ENCODE data around the gene LMOD2. TPM values are rescaled to one million over a fixed set of nuclear protein-coding genes. Genes with fewer than 3 reads are reported as not detected.

The LMOD2 gene, protein sequence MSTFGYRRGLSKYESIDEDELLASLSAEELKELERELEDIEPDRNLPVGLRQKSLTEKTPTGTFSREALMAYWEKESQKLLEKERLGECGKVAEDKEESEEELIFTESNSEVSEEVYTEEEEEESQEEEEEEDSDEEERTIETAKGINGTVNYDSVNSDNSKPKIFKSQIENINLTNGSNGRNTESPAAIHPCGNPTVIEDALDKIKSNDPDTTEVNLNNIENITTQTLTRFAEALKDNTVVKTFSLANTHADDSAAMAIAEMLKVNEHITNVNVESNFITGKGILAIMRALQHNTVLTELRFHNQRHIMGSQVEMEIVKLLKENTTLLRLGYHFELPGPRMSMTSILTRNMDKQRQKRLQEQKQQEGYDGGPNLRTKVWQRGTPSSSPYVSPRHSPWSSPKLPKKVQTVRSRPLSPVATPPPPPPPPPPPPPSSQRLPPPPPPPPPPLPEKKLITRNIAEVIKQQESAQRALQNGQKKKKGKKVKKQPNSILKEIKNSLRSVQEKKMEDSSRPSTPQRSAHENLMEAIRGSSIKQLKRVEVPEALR
- total RNA-seq = not detected

DNA sequence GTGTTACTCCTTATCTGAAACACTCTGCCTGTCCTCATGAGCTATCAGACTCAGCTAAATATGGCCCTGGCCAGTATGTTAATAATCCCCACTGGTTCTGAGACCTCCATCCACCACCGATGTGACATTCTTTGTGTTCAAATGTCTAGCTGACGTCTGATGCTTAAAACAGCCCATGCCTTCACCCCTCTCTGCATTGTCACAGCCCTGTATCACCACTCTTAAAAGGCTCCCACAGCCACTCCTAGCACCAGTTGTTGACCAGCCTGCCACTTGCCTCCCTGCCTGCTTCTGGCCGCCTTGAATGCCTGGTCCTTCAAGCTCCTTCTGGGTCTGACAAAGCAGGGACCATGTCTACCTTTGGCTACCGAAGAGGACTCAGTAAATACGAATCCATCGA, at the start of gene LMOD2:
LMOD2 (plus strand) TSS at position 253 of the 400 bp plus-strand sequence; CDS start at position 351, 98 bp downstream.
- ATAC-seq (ENCODE audit: low read depth) (no peak), DNase-seq (no peak)
- H3K27me3 Mint-ChIP-seq = peaks cover 7% of the 10 kb centered on the region
- H3K4me1 Mint-ChIP-seq = no peaks in the 10 kb centered on the region
- POLR2A ChIA-PET = no interaction called here
- H3K27ac Mint-ChIP-seq = no peak within 1 kb of the TSS
- H3K36me3 Mint-ChIP-seq = no peaks in the 10 kb centered on the region
- no peaks in the 10 kb centered on the region for H3K9me3 Mint-ChIP-seq
- H3K4me3 Mint-ChIP-seq = no peak within 1 kb of the TSS

DNA sequence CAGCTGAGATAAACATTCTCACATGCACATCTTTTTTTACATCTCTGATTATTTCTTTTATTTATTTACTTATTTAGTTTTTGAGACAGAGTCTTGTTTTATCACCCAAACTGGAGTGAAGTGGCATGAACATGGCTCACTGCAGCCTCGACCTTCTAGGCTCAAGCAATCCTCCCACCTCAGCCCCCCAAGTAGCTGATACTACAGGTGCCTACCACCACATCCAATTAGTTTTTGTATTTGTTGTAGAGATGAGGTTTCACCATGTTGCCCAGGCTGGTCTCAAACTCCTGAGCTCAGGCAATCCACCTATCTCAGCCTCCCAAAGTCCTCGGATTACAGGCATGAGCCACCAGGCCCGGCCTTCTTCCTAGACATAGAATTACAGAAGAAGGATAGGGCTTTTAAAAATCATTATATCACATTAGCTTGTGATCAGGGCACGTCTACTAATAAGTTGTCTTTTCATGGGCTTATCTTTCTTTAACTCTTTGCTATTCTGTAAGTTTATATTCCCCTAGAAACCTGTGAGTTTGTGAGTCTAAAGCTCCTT, 48.2 kb upstream of the LMOD2 start:
- no peak for ATAC-seq (ENCODE audit: low read depth)
- DNase-seq = no peak
- peaks cover 2% of the 10 kb centered on the region for H3K27me3 Mint-ChIP-seq
- POLR2A ChIA-PET = no interaction called here
- H3K4me3 Mint-ChIP-seq = no peak overlapping the region
- H3K27ac Mint-ChIP-seq = no peak overlapping the region
- H3K4me1 Mint-ChIP-seq = no peaks in the 10 kb centered on the region
- no peaks in the 10 kb centered on the region for H3K36me3 Mint-ChIP-seq
- H3K9me3 Mint-ChIP-seq = no peaks in the 10 kb centered on the region

DNA sequence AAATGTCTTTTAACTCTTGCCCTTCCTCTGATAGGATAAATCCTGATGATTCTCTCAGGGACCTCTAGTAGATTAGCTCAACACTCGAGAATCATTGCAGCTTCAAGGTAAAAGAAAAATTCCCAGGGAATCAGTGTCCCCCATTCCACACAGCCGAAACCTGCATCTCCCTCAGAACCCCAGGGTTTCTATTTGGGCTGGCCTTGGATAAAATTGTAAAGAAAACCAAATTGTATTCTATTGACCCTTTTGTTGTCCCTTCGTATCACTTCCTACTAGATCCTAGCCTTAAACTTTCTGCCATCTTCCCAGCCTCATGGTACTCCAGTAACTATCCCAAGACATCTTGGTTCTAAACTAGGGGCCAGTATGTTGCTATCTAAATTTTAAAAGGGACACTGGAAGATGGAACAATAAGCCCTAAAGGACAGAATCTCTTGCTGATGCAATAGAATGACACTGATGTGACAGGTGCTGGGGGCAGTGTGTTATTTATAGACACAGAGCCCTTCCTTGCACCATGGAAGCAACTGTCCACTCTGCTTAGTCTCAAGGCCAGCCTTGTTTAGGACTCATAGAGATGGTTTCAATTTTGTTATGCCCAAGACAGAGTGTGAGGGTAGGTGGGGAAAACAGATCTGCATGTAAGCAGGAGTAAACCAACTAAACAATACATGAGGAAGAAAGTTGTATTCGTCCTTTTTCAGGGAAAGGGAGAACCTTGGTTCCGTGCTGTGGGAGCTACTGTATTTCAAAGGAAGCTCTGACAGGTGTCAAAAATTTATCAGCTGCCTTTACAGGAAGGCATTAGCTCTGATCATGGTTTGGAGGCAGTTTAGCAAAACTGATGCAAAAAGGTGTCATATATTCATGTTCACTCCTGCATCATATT, 46.4 kb upstream of the LMOD2 start:
- H3K36me3 Mint-ChIP-seq = no peaks in the 10 kb centered on the region
- no peaks in the 10 kb centered on the region for H3K4me1 Mint-ChIP-seq
- H3K4me3 Mint-ChIP-seq = no peak overlapping the region
- POLR2A ChIA-PET = no interaction called here
- no peaks in the 10 kb centered on the region for H3K9me3 Mint-ChIP-seq
- peaks cover 5% of the 10 kb centered on the region for H3K27me3 Mint-ChIP-seq
- DNase-seq = no peak
- no peak for ATAC-seq (ENCODE audit: low read depth)
- no peak overlapping the region for H3K27ac Mint-ChIP-seq

DNA sequence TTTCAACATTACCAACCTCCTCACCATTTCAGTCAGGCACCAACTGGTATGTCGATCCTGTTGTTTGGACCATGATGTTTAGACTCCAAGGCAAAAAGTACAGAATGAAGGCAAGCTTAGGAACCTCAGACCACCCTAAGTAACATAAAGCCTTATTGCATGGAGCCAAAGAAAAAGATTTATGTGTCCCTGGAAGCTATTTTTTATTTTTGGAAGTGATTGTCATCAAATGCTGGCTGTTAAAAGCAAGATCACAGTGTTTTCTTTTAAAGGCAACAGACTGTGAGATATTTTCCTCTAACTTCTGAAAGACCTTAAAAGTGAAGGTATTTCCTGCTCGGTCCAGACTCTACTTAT, 45.8 kb upstream of the LMOD2 start:
- POLR2A ChIA-PET = no interaction called here
- no peak for DNase-seq

GRCh38 chr7:123612024-123612423, 43.6 kb upstream of the LMOD2 start:
- H3K27me3 Mint-ChIP-seq = peaks cover 5% of the 10 kb centered on the region
- H3K27ac Mint-ChIP-seq = no peak overlapping the region
- POLR2A ChIA-PET = no interaction called here
- no peak overlapping the region for H3K4me3 Mint-ChIP-seq
- ATAC-seq (ENCODE audit: low read depth) (no peak), DNase-seq (no peak)
- H3K4me1 Mint-ChIP-seq = no peaks in the 10 kb centered on the region
- H3K36me3 Mint-ChIP-seq = no peaks in the 10 kb centered on the region
- no peaks in the 10 kb centered on the region for H3K9me3 Mint-ChIP-seq

More for the DNA sequence above, 45.8 kb upstream of the LMOD2 start:
- Mint-ChIP-seq H3K36me3 (no peaks in the 10 kb centered on the region), H3K4me1 (no peaks in the 10 kb centered on the region), H3K27me3 (peaks cover 5% of the 10 kb centered on the region), H3K27ac (no peak overlapping the region), H3K4me3 (no peak overlapping the region), H3K9me3 (no peaks in the 10 kb centered on the region)
- no peak for ATAC-seq (ENCODE audit: low read depth)

- POLR2A ChIA-PET = no interaction called here
- no peak for ATAC-seq (ENCODE audit: low read depth)
- Mint-ChIP-seq H3K4me3 (no peak overlapping the region), H3K9me3 (no peaks in the 10 kb centered on the region), H3K36me3 (no peaks in the 10 kb centered on the region), H3K27ac (no peak overlapping the region), H3K4me1 (no peaks in the 10 kb centered on the region), H3K27me3 (peaks cover 4% of the 10 kb centered on the region)
- no peak for DNase-seq
These were observed 40.3 kb upstream of the LMOD2 start for GRCh38 chr7:123615344-123615743.

DNA sequence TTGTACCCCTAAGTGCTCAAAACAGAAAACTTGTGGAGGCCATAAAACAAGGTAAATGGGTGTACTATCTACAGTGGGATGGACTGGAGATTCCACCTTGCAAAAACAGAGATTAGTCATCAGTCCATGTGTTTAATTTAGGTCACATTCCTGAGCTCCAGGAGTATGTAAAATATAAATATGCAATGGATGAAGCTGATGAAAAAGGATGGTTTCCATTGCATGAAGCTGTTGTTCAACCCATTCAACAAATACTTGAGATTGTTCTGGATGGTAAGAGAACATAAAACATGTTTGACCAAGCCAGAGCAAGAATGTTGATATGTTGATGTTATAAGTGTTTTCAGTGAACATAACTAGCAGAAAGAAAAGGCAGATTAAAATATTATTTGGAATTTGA, 39.4 kb upstream of the LMOD2 start:
- Mint-ChIP-seq H3K4me1 (no peaks in the 10 kb centered on the region), H3K4me3 (no peak overlapping the region), H3K27me3 (peaks cover 4% of the 10 kb centered on the region), H3K36me3 (no peaks in the 10 kb centered on the region), H3K27ac (no peak overlapping the region), H3K9me3 (no peaks in the 10 kb centered on the region)
- ATAC-seq (ENCODE audit: low read depth) (no peak), DNase-seq (no peak)
- POLR2A ChIA-PET = no interaction called here

GRCh38 chr7:123621707-123622106, 34.0 kb upstream of the LMOD2 start:
- POLR2A ChIA-PET = no interaction called here
- H3K36me3 Mint-ChIP-seq = no peaks in the 10 kb centered on the region
- H3K9me3 Mint-ChIP-seq = no peaks in the 10 kb centered on the region
- no peaks in the 10 kb centered on the region for H3K27me3 Mint-ChIP-seq
- H3K4me1 Mint-ChIP-seq = peaks cover 3% of the 10 kb centered on the region
- no peak overlapping the region for H3K27ac Mint-ChIP-seq
- ATAC-seq (ENCODE audit: low read depth) = no peak
- no peak for DNase-seq
- no peak overlapping the region for H3K4me3 Mint-ChIP-seq

DNA sequence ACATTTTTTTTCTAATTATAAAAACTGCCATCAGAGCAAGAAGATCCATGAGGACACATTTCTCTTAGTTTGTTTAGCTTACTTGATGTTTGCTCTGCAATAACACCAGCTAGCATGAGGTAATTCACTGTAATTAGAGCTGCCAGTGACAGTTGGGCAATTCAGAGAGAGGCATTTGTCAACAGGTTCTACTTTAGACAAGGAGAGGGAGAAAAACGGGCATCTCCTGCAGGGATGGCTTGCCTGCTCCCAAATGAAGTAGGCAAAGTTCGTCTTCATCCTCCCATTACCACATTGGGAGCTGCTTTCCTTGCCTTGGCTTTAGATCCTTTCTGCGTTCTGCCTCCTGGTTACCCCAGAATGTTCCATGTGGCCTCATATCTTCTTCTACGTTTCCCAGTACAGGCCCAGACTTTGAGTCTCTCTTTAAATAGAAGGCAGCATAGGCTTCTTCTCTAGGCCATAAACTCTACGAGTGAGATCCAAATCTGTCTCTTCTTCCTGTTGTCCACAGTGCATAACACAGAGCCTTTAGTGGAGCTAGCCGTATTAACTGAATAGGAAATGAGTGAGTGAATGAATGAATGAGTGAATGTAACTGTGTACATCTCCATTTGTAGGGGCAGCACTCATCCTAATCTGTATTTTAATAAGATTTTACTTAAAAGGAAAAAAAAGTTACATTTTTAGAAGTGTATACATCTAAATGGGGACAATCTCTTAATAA, 32.8 kb upstream of the LMOD2 start:
- Mint-ChIP-seq H3K4me3 (no peak overlapping the region), H3K9me3 (no peaks in the 10 kb centered on the region), H3K27ac (no peak overlapping the region), H3K27me3 (no peaks in the 10 kb centered on the region), H3K4me1 (peaks cover 3% of the 10 kb centered on the region), H3K36me3 (no peaks in the 10 kb centered on the region)
- POLR2A ChIA-PET = no interaction called here
- ATAC-seq (ENCODE audit: low read depth) (no peak), DNase-seq (no peak)

- peak; percentile 52 for ATAC-seq (ENCODE audit: low read depth)
- POLR2A ChIA-PET = no interaction called here
- H3K27me3 Mint-ChIP-seq = peaks cover 5% of the 10 kb centered on the region
- no peaks in the 10 kb centered on the region for H3K9me3 Mint-ChIP-seq
- H3K27ac Mint-ChIP-seq = no peak overlapping the region
- H3K4me1 Mint-ChIP-seq = peaks cover 3% of the 10 kb centered on the region
- peak; percentile 75 for DNase-seq
- no peaks in the 10 kb centered on the region for H3K36me3 Mint-ChIP-seq
- no peak overlapping the region for H3K4me3 Mint-ChIP-seq
These were observed 31.0 kb upstream of the LMOD2 start for GRCh38 chr7:123624527-123625183.

DNA sequence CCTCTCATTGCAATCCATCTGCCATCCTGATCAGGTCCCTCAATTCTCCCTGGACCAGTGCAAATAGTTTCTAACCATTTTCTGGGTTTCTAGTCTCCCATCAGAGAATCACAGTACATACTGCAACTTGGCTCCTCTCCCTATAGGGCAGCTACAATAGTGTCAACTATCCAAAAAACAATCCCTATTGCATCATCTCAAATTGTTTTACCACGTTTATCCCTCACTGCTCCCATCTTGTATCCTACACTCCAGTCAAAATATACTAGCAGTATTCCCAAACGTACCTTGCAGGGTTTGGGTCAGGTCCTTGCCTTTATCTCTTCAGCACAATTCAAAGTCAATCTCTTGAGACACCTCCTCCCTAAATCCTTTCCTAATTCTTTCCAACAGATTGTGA, 30.4 kb upstream of the LMOD2 start:
- POLR2A ChIA-PET = no interaction called here
- no peak overlapping the region for H3K4me3 Mint-ChIP-seq
- H3K4me1 Mint-ChIP-seq = peaks cover 3% of the 10 kb centered on the region
- H3K36me3 Mint-ChIP-seq = no peaks in the 10 kb centered on the region
- H3K27ac Mint-ChIP-seq = no peak overlapping the region
- no peak for DNase-seq
- no peaks in the 10 kb centered on the region for H3K9me3 Mint-ChIP-seq
- ATAC-seq (ENCODE audit: low read depth) = no peak
- peaks cover 5% of the 10 kb centered on the region for H3K27me3 Mint-ChIP-seq

GRCh38 chr7:123627851-123628250, 27.8 kb upstream of the LMOD2 start:
- POLR2A ChIA-PET = no interaction called here
- ATAC-seq (ENCODE audit: low read depth) = no peak
- Mint-ChIP-seq H3K27me3 (peaks cover 5% of the 10 kb centered on the region), H3K27ac (no peak overlapping the region), H3K4me1 (peaks cover 3% of the 10 kb centered on the region), H3K36me3 (no peaks in the 10 kb centered on the region), H3K4me3 (no peak overlapping the region), H3K9me3 (no peaks in the 10 kb centered on the region)
- no peak for DNase-seq

DNA sequence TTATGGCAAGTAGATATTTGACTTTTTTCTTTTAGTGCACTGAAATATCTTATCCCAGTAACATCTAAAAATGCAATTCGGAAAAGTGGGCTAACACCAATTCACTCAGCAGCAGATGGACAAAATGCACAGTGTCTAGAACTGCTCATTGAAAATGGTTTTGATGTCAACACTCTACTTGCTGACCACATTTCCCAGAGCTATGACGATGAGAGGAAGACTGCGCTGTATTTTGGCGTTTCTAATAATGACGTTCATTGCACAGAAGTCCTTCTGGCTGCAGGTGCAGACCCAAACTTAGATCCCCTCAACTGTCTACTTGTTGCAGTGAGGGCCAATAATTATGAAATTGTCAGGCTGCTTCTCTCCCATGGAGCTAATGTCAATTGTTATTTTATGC, 26.8 kb upstream of the LMOD2 start:
- H3K27me3 Mint-ChIP-seq = peaks cover 5% of the 10 kb centered on the region
- no peak for DNase-seq
- ATAC-seq (ENCODE audit: low read depth) = no peak
- H3K4me1 Mint-ChIP-seq = peaks cover 3% of the 10 kb centered on the region
- no peaks in the 10 kb centered on the region for H3K36me3 Mint-ChIP-seq
- H3K4me3 Mint-ChIP-seq = no peak overlapping the region
- H3K27ac Mint-ChIP-seq = no peak overlapping the region
- no peaks in the 10 kb centered on the region for H3K9me3 Mint-ChIP-seq
- POLR2A ChIA-PET = no interaction called here
